Measurements from ENCODE around the gene FOXO1.

FOXO1 gene

DNA sequence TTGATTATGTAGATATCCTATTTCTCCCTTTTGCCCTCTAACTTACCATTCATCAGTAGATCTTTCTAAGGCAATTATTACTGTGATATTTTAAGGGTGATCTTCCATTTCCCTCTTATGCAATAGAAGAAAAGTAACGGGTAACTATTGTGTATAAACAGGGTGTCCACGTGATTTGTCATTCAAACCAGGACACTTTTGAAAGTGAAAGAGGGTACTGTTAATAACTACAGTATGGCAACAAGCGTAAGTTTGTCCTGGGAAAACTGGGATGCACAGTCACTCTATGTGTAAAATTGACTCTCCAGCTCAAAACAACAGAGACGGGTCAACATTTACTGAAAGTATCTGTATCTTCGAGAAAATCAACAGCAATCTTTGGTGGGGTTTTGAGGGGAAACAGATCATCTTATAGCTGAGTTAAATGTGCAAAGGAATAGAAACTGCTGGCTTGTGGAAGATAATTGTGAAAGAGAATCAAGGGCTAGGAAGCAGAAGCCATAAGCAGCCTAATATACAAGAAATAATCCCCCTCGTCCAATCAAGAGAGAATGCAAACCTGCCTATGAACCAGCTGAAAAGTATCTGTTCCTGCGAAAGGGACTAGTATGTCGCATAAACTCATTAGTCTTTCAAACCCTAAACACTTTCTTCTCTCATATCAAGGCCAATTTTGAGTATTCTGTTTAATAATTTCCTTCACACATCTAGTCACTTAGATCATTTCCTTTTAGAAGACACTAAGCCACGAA lies 126.7 kb downstream of the FOXO1 start:
- no peak for DNase-seq

DNA sequence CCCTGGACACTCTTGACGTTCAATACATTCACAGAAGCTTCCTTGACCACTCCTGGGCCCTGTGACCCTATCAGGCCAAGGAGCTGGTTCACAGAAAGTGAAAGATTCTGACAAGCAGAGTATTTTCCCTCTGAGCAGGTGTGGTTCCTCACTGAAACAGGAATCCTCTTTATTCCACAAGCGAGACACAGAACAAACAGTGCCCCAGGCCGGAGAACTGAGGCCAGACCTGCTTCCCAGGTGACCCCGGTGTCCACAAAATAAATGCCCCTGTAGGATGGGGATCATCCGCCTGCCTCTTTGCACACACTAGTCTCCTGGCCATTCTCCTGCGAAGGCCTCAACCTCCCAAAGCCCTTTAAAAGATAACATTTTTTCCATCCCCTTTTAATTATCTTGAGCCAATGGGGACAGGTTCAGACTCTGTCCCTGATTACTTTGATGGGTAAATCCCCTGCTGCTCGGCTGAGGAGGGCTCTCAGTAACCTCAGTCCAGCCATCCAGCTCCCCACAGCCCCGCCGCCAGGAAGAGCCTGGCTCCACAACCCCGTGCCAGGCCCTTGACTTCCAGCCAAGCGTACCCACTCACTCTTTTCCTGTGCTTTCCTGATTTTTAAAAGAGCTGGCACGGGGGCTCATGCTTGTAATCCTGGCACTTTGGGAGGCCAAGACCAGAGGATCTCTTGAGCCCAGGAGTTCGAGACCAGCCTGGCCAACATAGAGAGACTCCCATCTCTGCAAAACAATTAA lies 129.1 kb downstream of the FOXO1 start:
- DNase-seq: no peak

DNA sequence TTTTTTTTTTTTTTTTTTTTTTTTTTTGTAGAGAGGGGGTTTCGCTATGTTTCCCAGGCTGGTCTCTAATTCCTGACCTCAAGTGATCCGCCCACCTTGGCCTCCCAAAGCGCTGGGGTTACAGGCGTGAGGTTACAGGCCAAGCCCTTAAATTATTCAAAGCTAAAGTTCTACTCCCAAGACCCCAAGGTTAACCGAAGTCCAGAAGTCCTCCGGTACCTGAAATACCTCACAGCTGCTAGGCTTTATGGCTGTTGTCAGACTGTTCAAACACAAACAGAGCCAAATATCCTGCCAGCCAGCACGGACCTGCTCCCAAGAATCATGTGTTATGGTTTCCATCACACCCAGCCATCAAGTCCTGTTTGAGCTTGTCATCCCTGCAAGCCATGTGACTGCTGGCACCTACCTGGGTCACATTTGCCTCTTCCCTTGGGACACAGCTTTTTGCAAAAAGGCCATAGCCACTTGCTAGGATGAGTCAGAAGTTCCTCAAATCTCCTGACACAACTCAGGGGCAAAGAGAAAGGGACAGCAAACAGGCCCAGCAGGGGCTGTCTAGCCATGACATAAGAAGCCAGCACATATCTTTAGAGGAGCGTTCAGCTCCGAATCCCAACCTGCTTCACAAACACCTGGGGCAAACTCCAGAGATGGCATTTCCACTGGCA lies 129.9 kb downstream of the FOXO1 start:
- no peak for DNase-seq

DNA sequence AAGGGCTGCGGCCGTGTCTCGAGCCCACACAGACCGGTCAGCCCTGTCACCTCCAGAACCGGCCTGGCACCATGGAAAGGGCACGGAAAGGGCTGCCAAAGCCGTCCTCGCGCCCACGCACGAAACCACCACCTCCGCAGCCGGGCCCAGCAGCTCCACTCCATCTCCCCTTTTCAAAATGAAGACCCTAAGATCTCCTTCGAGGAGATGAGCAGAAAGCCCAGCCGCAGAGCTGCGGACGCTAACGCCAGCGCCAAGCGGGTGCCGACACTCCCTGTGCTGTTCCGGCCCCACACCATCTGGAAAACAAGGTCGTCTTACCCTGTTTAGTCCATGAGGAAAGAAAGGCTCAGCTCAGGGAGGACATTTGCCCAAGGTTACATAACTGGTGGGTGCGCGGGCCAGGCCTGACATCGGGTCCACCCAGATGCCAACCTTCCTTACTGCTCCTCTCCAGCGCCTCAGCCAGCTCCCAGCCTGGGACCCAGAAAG lies 131.1 kb downstream of the FOXO1 start:
- no peak for DNase-seq

DNA sequence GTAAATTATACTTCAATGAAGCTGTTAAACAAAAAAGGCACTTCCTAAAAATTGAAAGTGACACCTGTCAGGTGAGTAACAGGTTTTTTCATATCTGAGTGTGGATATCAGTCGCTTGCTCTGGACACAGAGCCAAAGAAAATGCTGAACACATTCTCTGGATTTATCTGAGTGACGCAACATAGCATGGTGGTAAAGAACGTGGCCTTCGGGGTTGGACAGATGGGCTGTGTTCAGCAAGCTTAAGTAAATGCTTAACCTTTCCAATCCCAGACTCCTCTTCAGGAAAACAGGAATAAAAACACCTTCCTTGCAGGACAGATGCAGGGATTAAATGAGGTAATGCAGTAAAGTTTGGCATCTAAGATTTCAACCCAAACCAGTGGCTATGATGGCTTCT lies 132.0 kb downstream of the FOXO1 start:
- DNase-seq: no peak

DNA sequence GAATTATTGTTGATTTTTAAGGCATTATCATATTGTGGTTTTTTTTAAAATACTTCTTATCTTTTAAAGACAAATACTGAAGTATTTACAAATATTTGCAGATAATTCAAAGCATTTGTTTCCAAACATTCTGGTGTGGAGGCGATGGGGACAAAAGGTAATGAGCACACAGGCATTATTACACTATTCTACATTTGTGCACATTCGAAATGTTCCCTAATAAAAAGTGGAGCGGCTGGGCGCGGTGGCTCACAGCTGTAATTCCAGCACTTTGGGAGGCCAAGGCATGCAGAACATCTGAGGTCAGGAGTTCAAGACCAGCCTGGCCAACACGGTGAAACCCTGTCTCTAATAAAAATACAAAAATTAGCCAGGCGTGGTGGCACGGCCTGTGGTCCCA lies 133.4 kb downstream of the FOXO1 start:
- no peak for DNase-seq

DNA sequence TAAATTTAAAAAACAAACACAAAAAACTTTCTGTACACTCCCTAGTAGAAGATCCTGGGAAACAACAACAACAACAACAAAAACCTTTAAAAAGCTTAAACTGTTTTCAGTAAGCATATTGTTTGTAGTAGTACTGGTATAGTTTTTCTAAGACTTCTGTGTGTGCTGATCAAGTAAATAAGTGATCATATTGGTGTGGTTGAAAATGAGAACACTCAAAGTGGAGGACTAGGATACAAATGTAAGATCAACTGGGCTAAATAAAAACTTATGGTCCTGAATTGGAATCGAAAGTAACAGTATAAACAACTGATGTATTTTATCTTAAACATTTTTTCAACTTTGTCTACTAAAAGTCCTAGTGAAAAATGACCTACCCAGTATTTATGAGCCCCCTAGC lies 135.5 kb downstream of the FOXO1 start:
- DNase-seq: no peak

DNA sequence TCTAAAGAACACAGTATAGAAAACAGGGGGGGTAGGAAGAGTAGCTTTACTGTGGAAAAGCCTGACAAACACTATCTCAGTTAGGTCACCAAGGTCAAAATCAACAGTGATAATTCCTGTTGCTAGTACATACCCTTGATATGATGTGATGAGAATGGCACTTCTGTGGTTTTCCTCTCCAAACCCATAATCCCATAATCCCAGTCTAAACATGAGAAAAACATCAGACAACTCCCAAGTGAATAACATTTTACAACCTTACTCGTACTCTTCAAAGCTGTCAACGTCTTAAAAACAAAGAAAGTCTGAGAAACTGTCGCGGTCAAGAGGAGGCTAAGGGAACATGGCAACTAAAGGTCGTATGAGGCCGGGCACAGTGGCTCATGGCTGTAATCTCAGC lies 137.6 kb downstream of the FOXO1 start:
- no peak for DNase-seq

DNA sequence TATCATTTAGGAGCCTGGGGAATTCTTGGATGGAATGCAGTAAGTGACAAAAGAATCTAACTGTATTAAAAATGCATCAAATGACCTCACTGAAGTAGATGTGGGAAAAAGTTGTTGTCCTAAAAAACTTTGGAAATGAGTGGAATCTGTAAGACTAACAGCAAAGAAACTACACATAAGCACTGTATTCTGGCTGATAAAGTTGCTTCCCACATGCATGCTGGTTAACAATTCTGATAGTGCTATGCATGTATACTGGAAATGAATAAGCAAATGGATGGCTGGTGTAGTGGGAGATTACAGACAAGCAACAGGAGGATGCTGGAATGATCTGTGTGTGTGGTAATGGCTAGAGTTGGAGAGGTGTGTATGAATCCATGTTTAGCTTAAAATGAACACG lies 138.5 kb downstream of the FOXO1 start:
- DNase-seq: no peak

DNA sequence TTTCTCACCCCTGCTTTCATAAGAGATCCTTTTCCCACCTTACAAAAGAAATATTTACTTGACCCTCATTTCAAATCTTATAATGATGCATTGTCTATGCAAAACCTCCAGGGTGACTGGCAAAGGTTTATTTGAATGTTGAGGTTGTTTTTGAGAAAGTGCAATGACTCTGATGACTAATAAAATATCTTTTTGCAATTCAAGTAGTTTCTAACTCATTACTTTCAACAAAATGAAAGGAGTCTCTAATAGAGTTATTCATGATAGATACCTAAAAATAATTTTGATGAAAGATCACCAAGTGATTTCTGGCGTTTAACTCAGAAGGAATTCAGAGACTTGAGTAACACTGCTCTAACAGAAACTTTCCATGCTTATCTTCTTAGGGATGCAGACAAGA lies 144.2 kb downstream of the FOXO1 start:
- no peak for DNase-seq

DNA sequence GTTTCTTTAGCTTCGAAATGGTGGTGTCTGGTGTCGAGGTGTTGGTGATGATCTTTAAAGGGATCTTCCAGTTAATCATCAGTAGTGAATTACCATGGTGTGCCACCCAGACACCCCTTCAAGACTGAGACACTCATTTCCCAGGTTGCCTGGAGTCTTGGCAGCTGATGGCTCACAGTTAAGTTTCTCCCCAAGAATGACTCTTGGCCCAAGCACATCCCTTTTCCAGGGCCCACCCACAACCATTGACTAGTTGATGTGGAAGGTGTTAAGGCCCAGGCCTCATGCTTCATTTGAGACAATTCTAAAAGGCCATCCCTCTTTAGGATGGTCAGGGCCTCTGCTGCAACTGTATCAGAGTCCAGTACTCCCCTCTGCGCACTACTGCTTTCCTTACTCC lies 145.5 kb downstream of the FOXO1 start:
- DNase-seq: no peak

DNA sequence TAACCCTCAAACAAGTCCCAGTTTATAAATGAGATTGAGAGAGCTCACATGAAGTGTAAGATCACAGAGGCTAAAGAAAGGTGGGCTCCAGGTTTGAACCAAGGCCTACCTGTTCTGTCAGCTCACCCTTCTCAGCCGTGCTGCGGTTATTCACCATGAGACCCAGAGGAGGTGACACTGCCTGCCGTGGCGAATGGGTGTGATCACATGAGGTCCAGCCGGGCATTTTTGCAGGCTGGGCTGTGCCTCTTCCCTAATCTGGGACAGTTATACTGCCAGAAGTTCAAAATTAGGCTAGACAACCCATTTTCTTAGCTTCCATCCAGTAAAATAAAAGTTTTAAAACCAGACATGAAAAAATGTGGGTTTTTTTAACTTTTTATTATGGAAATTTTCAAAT lies 146.8 kb downstream of the FOXO1 start:
- DNase-seq: no peak

DNA sequence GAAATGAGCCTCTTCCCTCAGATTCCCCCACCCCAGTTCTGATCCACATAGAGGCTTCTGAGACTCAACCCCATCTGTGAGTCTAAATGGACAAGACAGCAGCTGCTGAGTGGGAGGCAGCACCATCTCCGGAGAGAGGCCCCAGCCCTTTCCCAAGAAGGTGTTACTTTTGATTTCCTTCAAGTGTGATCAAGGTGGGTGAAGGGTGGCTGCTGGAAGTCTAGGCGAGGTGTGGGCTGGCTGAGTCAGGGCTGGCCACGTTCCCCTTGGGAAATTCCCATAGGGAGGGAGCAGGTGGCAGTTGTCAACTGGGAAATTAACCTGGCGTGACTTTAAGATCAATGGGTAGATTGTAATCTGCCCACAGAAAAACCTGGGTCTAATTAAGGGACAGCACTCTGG lies 148.0 kb downstream of the FOXO1 start:
- DNase-seq: no peak

DNA sequence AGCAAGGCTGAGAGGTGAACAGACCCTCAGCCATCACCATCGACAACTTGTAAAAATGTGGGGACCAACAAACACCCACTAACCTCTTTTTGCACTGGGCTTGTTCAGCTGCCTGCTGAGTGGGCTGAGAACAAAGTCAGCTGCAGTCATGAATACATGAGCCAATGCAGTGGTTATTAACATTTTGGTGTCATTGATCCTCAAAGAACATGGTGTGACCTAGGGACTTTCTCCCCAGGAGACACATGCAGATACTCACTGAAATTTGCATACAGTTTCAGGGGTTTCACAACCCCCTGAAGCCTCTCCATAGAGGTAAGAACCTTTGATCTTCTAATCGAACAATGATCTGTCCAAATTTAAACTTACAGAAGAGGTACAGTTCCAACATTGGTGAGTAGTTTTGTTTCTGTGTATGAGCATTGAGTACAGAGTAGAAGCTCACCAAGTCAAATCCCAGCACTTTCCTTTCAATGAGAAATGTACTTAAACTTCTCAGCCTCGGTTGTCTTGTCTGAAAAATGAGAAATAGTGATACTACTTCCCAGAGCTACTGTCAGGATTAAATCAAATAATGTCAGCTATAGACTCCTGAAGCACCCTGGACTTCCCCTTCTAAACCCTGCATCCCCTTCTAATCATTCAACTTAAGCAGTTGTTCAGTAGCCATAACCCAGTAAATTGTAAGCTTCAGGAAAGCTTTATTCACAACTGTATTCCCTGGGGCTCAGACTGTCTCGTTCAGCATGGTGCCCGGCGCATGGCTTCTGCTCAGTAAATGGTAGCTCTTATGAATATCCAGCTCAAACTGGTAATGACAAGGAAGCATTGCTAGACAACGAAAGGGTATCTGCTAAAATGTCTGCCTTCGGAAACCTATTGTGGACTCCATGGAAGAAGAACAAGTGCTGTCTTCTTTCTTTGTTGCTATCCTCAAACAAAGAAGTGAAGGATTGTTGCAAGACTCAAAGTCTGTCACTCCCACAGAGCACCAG lies 148.7 kb downstream of the FOXO1 start:
- DNase-seq: no peak

DNA sequence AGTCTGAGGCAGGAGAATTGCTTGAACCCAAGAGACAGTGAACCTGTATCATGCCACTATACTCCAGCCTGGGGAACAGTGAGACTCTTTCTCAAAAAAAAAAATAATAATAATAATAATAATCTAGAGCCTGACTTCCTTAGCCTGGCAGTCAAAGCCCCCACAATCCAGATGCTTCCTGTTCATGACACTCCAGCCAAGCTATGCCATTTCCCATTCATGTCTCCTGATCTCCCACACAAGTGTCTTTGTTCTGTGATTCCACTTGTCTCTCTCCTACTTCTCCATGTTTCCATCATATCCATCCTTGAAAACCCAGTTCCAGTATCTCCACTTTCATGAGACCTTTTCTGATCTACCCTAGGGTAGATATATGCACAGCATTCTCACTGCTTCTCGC lies 150.7 kb downstream of the FOXO1 start:
- no peak for DNase-seq

DNA sequence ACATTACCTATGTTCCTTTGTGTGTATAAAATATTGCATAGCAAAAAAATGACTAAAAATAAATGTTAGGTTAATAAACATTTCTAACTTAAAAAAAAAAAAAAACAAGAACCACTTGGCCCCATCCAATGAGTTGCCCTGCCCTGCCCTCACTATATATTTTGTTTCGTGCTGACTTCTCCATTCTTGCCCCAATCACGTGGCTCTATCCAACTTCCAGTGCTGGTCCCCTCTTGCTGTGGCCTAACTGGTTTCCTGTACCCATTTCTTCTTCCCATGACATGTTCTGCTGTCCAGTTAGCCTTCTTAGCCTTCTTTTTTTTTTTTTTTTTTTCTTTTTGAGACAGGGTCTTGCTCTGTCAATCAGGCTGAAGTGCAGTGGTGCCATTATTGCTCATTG lies 151.6 kb downstream of the FOXO1 start:
- no peak for DNase-seq

DNA sequence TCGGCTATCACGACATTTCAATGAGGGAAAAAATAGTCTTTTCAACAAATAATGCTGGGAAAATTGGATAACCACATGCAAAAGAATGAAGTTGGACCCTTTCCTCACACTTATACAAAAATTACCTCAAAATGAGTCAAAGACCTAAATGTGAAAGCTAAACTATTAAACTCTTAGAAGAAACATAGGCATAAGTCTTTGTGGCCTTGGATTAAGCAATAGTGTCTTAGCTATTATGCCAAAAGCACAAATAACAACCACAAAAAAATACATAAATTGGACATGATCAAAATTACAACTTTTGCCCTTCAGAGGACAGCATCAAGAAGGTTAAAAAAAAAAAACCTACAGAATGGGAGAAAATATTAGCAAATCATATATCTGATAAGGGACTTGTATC lies 156.6 kb downstream of the FOXO1 start:
- DNase-seq: no peak

DNA sequence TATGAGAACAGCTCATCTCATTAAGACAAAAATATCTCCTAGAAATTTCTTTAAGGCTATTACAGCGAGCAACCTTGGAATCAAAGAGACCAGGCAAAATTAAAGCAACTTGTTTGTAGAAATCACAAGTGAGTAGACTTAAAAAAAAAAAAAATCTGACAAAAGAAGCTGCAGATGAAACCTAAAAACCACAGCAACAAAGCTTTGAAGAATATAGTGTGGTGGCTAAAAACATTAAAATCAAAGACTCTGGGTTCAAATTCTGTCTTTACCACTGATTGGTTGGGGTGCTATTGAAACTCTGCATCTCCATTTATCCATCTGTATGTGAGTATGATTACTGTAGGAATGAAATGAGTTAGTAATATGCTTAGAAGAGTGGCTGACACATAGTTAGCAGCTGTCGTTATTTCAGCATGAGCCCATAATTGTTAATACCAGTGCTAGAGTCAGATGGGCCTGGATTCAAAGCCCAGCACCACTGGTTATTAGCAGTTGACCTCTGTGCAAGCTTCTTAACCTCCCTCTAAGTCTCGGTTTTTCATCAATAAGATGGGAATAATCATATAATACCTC lies 157.6 kb downstream of the FOXO1 start:
- DNase-seq: no peak

DNA sequence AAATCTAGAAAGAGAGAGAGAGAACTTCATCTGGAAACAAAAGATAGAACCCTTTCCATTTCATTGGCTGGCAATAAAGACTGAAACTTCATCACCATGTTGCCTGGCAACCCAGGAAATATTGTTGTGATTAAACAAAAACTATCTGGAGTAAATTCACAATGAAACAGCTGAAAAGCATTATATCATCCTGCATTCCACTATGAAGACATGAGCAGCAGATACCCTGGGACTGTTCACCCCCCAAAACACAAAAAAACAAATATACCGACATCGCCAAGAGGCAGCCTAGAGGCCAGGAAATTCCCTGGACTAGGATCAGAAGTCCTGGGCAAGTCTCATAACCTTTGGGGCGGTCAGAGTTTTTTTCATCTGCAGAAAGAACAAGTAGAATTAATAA lies 158.3 kb downstream of the FOXO1 start:
- no peak for DNase-seq

DNA sequence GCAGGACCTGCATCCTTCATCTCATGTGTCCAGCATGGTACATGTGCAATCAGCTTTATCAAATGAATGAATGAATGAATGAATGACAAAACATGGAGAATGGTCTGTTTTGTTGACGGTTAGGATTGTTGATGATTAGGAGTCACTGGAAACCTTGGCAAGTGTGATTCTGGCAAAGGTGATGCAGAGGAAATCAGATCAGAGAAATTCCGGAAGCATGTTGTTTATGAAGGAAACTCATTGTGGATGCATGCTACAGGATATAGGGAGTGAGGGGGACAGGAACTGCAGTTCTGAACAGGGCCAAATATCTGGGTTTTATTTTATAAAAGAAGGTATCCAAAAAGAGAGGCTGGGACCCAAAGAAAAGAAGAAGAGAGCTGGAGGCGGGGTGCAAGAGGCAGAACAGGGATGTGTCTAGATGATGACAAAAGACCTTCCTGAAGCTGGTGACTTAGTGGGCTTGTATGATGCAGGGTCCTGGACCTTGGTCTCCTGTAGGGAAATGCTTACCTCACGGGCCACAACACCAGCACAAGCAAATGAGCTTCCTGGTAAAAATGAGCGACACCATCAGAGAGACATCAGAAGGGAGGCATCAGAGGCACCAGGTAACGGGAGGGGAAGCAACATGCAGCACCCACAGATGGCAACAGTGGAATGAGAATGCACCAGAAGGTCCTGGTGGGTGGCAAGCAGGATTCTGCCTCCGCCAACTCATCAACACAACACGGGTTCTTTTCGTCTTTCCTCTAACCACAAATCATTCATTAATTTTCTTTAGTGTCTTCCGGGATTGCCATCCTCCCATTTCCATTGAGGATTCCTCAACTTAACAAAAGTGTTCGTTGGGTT lies 159.6 kb downstream of the FOXO1 start:
- no peak for DNase-seq
